Naive thymus-derived CD8-positive, alpha-beta T cell (primary cell): ENCODE results near the gene NPTXR. TPM values are rescaled to one million over a fixed set of nuclear protein-coding genes. Genes with fewer than 3 reads are reported as not detected.

ENCODE experiments used
- ATAC-seq, 2 donors: fragments of 150-1000 bp; cut with Tn5 transposase in 1 of 2; sonication (Bioruptor Pico), chemical (Tn5 transposase) in 1 of 2; 1 replicate in 1 of 2; 2 replicates in 1 of 2; pipeline ENCODE4 v1.10.0; 2021; ENCODE audit warnings: mild to moderate bottlenecking in 2 of 2, moderate library complexity in 2 of 2
- POLR2A ChIA-PET: fragments of 350-600 bp; sonication (Branson Sonifier 250); formaldehyde crosslinking; loops from one replicate; lab custom pipeline; 2021; ENCODE audit warnings: antibody characterized with exemption; lab: Charles Lee
- DNase-seq, 10 donors: peaks; one replicate each; pipeline versions ENCODE4 v3.0.0 to v3.0.0-alpha.2; 2020 to 2022
- H3K27ac Mint-ChIP-seq, 10 donors: one replicate each; pipeline ENCODE4 v1.8.0; 2020 to 2022; ENCODE audit warnings: mild to moderate bottlenecking in 10 of 10, mixed read lengths in 10 of 10, moderate library complexity in 4 of 10, inconsistent platforms in 1 of 10
- H3K27me3 Mint-ChIP-seq, 5 donors: one replicate each; pipeline ENCODE4 v1.8.0; 2021 to 2022; ENCODE audit warnings: mixed read lengths in 5 of 5
- H3K36me3 Mint-ChIP-seq, 3 donors: one replicate each; pipeline ENCODE4 v1.8.0; 2020 to 2022; ENCODE audit warnings: mixed read lengths in 3 of 3, mild to moderate bottlenecking in 2 of 3, inconsistent platforms in 1 of 3
- H3K4me1 Mint-ChIP-seq, 4 donors: one replicate each; pipeline ENCODE4 v1.8.0; 2021 to 2022; ENCODE audit warnings: mixed read lengths in 4 of 4
- H3K4me3 Mint-ChIP-seq, 10 donors: one replicate each; pipeline ENCODE4 v1.8.0; 2020 to 2022; ENCODE audit warnings: mild to moderate bottlenecking in 10 of 10, mixed read lengths in 10 of 10, moderate library complexity in 6 of 10, inconsistent platforms in 1 of 10
- H3K9me3 Mint-ChIP-seq, 9 donors: one replicate each; pipeline ENCODE4 v1.8.0; 2020 to 2022; ENCODE audit warnings: mixed read lengths in 9 of 9, mild to moderate bottlenecking in 3 of 9, inconsistent platforms in 1 of 9, moderate library complexity in 1 of 9
- polyA plus RNA-seq, 3 donors: library from polyadenylated mRNA; unstranded; fragments of 300-500 nt; fragmentation: Illumina TruSeq; gene quantifications; one replicate each; pipeline ENCODE4 v1.2.3, GENCODE V29; 2021
- total RNA-seq, 8 experiments: library from RNA in 2 of 8; stranded (reverse) in 2 of 8; gene quantifications; one replicate each; pipeline ENCODE4 v1.2.3 and lab custom pipeline; 2021 to 2026

The NPTXR gene
- total and polyA plus RNA-seq, 5 experiments from 2014 or later: 0.73 to 12.6 (median 1.1) TPM

DNA sequence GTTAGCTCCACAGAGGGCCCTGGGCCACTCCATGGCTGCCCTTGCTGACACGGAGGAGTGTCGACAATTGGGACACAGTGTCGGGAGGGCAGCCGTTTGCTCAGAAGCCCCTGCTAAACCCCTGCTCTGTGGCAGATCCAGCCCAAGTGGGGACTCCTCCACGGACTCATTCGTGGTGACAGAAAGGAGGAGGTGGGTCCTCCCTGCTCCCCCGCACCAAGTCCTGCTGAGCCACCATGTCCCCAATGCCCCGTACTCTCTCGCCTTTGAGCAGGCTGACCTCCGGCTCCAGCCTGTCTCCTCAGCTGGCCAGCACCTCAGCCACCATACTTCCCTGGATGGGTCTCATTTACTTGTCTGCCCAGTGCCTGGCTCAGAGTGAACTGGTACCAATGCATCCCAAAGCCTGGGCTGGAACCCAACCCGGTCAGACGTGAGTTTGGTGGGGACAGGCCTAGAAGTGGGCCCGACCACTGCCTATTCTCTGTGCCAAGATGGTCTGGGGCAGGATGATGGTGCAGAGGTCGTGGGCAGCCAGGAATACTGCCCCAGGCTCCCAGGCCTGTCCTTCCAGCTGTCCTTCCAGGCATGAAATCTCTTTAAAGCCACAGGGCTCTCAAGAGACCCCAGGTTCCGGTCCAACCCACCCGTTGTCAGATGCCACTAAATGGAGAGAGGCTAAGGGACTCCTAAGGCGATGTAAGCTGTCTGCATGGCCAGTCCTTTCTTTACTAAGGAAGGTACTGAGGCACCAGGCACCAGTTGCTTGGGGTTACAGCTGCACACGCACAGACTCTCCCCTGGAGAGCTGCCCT is 23.9 kb upstream of the NPTXR start:
- H3K27me3 Mint-ChIP-seq: no peaks in the 10 kb centered on the region
- H3K4me3 Mint-ChIP-seq: no peak overlapping the region
- peaks cover 20 to 42% (median 40%) of the 10 kb centered on the region in 4 donors for H3K4me1 Mint-ChIP-seq
- no peak for ATAC-seq
- POLR2A ChIA-PET: no interaction called here
- H3K27ac Mint-ChIP-seq: peak overlapping the region in 3 of 10 donors; percentile 37 to 91 (median 55)
- DNase-seq: peak in 1 of 10 donors; percentile 50
- no peaks in the 10 kb centered on the region for H3K9me3 Mint-ChIP-seq
- H3K36me3 Mint-ChIP-seq: peaks cover 0 to 24% (median 0%) of the 10 kb centered on the region in 3 donors

DNA sequence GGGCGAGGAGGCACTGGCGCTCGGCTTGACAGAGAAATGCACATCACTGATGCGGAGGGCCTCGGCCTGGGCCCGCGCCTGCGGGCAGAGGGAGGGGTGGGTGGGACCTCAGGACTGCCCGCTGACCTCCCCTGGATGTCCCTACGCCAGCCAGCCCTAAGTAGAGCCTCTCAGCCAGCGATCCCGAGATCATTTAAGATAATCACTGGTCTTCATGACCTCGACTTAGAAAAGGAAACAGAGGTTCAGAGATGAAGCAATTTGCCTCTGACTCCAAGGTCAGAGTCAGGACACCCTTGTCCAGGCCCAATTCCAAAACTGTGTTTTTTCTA is 23.3 kb upstream of the NPTXR start:
- POLR2A ChIA-PET: no interaction called here

DNA sequence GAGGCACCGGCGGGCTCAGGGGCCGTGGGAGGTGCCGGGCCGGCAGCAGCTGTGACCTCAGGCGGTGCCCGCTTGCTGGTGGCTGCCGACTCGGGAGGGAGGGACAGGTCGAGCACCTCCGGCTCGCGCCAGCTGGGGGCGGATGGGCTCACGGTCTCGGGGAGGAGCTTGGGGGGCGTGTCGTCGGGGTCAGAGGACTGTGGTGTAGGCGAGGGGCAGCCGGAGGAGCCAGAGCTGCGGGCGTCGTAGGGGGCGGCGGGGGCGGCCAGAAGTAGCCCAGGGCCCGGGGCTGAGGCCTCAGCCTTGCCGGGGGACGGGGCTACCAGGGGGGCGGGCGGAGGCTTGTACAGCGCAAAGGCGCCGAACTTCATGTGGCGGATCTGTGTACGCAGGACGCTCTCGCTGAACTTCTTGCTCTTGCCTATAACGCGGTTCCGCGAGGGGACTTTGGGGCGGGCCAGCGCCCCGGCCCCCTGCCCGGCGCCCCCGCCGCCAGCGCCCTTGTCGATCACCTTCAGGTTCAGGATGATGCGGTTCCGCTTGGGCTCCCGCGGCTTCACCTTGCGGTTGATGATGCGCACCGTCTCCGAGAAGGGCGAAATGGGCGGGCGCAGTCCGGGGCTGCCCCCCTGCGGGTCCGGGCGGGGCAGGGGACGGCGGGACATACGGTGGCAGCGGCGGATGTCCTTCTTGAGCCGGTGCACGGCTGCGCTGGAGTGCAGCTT is 22.7 kb upstream of the NPTXR start:
- DNase-seq (peak in 1 of 10 donors; percentile 55), ATAC-seq (no peak)
- no peak overlapping the region for H3K27ac Mint-ChIP-seq
- no peaks in the 10 kb centered on the region for H3K9me3 Mint-ChIP-seq
- POLR2A ChIA-PET: no interaction called here
- H3K27me3 Mint-ChIP-seq: no peaks in the 10 kb centered on the region
- peaks cover 20 to 42% (median 38%) of the 10 kb centered on the region in 4 donors for H3K4me1 Mint-ChIP-seq
- no peak overlapping the region for H3K4me3 Mint-ChIP-seq
- peaks cover 0 to 24% (median 0%) of the 10 kb centered on the region in 3 donors for H3K36me3 Mint-ChIP-seq

More for the DNA sequence above, 23.3 kb upstream of the NPTXR start:
- peaks cover 0 to 24% (median 0%) of the 10 kb centered on the region in 3 donors for H3K36me3 Mint-ChIP-seq
- ATAC-seq (no peak), DNase-seq (no peak)
- H3K4me1 Mint-ChIP-seq: peaks cover 20 to 42% (median 38%) of the 10 kb centered on the region in 4 donors
- no peaks in the 10 kb centered on the region for H3K9me3 Mint-ChIP-seq
- peak overlapping the region in 1 of 10 donors; percentile 37 for H3K27ac Mint-ChIP-seq
- H3K4me3 Mint-ChIP-seq: no peak overlapping the region
- no peaks in the 10 kb centered on the region for H3K27me3 Mint-ChIP-seq

DNA sequence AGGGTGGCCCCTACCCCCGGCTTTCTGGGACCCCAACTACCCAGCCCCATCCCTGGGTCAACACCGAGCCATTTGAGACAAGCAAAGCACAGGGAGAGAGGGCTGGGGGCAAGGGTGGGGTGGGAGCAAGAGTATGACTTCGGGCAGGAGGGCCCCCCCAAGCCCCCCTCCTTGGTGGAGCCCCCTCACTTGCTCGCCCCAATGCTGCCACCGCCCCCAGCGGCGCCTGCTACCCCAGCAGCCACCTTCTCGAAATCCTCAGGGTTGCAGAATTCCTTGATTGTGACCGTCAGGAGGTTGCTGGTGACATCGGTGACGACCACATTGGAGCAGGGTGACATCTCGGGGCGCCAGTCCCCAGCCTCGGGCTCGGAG is 22.2 kb upstream of the NPTXR start:
- peak in 1 of 10 donors; percentile 32 for DNase-seq
- Mint-ChIP-seq H3K27ac (no peak overlapping the region), H3K27me3 (no peaks in the 10 kb centered on the region), H3K4me1 (peaks cover 18 to 39% (median 35%) of the 10 kb centered on the region in 4 donors), H3K9me3 (no peaks in the 10 kb centered on the region), H3K36me3 (peaks cover 0 to 24% (median 0%) of the 10 kb centered on the region in 3 donors), H3K4me3 (no peak overlapping the region)
- POLR2A ChIA-PET: no interaction called here
- no peak for ATAC-seq

DNA sequence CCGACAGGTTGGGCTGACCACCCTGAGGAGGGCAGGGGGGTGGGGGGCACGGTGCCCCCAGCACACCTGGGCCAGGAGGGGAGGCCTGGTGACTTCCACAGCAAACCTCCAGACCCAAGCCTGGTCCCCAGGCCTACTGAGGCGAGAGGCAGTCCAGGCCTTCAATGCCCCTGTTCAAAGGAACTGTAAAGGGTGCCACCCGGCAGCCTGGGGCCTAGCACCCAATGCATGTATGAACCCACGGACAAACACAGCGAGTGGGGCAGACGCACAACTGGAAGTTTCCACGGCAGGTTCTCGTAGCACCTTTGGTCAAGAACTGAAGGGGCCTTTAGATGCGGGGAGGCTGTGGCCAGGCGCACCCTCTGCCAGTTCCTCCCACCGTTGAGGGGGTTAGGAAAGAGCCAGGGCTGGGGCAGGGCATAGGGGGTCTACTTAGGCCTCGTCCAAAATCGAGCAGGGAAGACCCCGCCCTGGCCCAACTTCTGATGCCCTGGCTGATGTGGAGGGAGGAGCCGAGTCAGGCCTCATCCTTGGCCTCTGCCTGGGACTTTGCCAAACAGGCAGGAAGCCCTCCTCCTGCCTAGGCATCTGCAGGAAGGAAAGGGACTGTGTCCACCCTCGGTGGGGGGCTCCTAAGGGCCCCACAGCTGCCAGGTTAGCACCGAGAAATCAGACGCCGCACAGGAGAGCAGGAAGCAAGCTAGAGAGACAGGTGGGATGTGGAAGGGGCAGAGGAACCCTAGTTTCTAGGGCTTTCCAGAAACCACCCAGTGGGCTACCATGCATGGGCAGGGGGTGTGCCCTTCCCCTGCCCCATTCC is 21.6 kb upstream of the NPTXR start:
- Mint-ChIP-seq H3K27ac (no peak overlapping the region), H3K27me3 (no peaks in the 10 kb centered on the region), H3K9me3 (no peaks in the 10 kb centered on the region), H3K4me1 (peaks cover 16 to 33% (median 29%) of the 10 kb centered on the region in 4 donors), H3K36me3 (peaks cover 0 to 24% (median 0%) of the 10 kb centered on the region in 3 donors), H3K4me3 (no peak overlapping the region)
- POLR2A ChIA-PET: no interaction called here
- ATAC-seq (no peak), DNase-seq (peak in 1 of 10 donors; percentile 37)

DNA sequence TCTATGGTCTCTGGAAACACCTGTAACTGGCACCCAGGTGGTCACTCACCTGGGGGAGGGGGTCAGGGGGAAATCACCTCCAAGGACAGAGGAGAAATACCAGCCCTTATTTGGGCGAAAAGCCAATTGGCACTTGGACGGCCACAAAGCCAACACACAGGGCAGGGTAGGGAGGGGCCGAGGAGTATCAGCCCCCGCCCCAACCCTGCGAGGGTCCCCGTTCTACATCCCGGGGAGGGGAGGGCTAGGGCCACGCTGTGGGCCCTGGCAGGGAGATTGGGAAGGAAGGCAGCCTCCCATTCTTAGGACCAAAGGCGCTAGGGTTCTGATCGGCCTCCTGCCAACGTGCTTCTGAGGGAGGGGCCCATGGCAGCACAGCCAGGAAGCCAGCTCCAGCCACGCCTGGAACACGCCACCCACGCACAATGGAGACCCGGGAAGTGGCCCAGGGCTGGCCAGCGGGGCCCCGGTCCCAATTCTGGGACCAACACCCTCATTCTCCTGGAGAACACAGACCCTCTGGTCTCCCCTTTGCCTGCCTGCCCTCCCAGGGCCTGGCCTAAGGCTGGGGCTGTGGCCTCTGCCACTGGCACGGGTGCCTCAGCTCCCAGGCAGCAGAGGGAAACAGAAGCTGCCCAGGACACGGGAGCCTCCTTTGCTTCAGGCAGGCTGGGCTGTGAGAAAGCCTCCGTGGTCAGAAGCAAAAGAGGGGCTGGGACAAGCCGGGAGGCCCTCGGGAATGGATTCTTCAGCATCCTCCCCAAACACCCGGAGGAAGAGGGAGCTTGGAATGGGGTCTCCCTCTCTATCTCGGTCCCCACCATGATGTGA is 20.7 kb upstream of the NPTXR start:
- peak in 1 of 10 donors; percentile 57 for DNase-seq
- H3K27me3 Mint-ChIP-seq: no peaks in the 10 kb centered on the region
- H3K4me1 Mint-ChIP-seq: peaks cover 11 to 24% (median 21%) of the 10 kb centered on the region in 4 donors
- peaks cover 0 to 22% (median 0%) of the 10 kb centered on the region in 3 donors for H3K36me3 Mint-ChIP-seq
- H3K27ac Mint-ChIP-seq: peak overlapping the region in 4 of 10 donors; percentile 4 to 86 (median 54)
- no peak for ATAC-seq
- no peak overlapping the region for H3K4me3 Mint-ChIP-seq
- POLR2A ChIA-PET: no interaction called here
- H3K9me3 Mint-ChIP-seq: no peaks in the 10 kb centered on the region

DNA sequence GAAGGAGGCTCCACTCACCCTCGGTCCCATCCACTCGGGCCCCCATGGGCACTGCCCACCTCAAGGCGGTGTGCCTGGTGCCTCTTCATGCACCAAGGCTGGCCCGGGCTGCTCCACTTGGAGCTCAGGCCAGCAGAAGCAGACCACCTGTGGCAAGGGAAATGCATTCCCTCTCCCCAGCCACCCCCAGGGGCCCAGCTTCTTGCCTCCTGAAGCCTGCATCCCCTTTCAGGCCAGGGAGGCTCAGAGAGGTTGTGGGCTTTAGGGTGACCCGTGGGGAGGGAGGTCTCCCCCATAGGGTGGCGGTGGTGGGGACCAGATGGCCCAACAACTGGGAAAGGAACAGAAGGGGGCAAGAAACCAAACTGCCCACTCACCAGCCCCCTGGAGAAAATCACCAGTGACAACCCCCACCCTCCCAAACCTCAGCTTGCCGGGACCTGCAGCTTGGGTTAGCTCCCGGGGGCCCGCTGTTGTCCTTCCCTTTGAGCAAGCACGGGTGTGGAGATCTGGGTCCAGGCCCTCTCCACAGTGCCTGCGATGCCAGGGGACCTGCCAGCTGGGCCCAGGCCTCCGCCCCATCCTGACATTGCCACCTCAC is 19.8 kb upstream of the NPTXR start:
- peak overlapping the region in 2 of 10 donors; percentile 59 to 86 for H3K27ac Mint-ChIP-seq
- peaks cover 0 to 14% (median 0%) of the 10 kb centered on the region in 3 donors for H3K36me3 Mint-ChIP-seq
- POLR2A ChIA-PET: no interaction called here
- H3K9me3 Mint-ChIP-seq: no peaks in the 10 kb centered on the region
- ATAC-seq (no peak), DNase-seq (peak in 1 of 10 donors; percentile 37)
- no peak overlapping the region for H3K4me3 Mint-ChIP-seq
- H3K4me1 Mint-ChIP-seq: peaks cover 9 to 17% (median 15%) of the 10 kb centered on the region in 4 donors
- no peaks in the 10 kb centered on the region for H3K27me3 Mint-ChIP-seq

DNA sequence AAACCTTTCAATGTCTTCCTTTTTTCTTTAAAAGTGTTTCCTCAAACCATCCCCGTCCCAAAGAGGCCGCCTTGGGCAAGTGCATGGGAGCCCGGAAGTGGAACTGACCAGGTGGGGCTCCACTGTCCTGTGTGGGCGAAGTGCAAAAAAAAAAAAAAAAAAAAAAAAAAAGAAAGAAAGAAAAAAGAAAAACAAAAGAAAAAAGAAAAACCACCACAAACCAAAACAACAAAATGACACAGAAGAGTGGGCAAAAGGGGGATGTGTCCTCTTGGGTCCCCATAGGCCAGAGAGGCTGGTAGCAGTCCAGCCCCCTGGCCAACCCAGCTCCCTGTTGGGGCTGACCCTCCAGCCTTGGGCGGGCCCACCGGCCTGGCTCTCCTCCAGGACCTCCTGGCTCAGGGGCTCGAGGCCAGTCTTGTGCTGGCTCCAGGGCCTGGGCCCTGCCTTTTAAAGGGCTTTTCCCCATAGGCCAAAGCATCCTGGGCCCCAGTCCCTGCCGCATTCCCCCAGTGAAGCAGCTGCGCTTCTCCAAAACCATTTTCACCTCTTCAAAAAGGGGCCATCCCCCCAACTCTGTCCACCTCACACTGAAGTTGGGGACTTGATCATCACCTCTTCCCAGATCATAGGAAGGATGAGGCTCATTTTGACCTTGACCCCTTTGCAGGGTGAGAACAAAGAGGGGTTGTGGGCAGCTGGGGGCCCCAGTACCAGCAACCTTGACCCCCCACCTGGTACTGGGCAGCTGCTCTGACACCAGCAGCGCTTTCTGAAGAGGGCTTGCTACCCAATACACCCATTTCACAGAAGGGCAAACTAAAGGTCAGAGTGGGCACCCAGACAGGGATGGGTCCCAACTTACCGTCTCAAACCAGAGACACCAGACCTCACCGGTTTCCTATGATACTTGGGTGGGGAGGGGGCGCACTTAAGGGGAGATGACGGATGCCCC is 18.8 kb upstream of the NPTXR start:
- no peak for ATAC-seq

DNA sequence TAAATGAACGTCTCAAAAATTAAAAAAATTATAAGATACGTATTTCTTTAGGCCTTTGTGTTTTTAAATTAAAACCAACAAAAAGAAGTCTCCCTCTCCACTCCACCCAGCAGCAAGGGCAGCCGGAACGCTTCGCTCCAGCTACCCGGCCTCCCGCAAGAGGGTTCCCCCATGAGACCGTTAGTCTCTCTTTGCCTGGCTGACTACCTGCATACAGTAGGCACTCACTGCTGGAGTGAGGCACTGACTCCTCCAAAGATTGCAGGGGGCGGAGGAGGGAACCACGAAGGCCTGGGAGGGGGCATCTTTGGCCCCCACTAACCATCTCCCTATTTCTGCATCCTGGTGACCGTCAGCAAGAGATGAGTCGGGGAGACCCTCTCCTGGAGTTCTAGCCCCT is 18.1 kb upstream of the NPTXR start:
- Mint-ChIP-seq H3K36me3 (peaks cover 0 to 8% (median 0%) of the 10 kb centered on the region in 3 donors), H3K27ac (peak overlapping the region in 3 of 10 donors; percentile 44 to 76 (median 57)), H3K4me1 (peaks cover 5 to 10% (median 7%) of the 10 kb centered on the region in 4 donors), H3K27me3 (no peaks in the 10 kb centered on the region), H3K9me3 (no peaks in the 10 kb centered on the region), H3K4me3 (no peak overlapping the region)
- DNase-seq: peak in 1 of 10 donors; percentile 40
- ATAC-seq: no peak
- POLR2A ChIA-PET: interaction anchor here (0.6 kb wide), 1 partner anchor 1100 kb away, joined by 6 read pairs; no protein-coding TSS in a partner anchor

More for the DNA sequence above, 18.8 kb upstream of the NPTXR start:
- DNase-seq: peak in 1 of 10 donors; percentile 43
- Mint-ChIP-seq H3K9me3 (no peaks in the 10 kb centered on the region), H3K4me1 (peaks cover 6 to 10% (median 7%) of the 10 kb centered on the region in 4 donors), H3K4me3 (no peak overlapping the region), H3K36me3 (peaks cover 0 to 14% (median 0%) of the 10 kb centered on the region in 3 donors), H3K27ac (peak overlapping the region in 5 of 10 donors; percentile 44 to 73 (median 64)), H3K27me3 (no peaks in the 10 kb centered on the region)
- POLR2A ChIA-PET: interaction anchor here (0.6 kb wide), 1 partner anchor 1100 kb away, joined by 6 read pairs; no protein-coding TSS in a partner anchor

DNA sequence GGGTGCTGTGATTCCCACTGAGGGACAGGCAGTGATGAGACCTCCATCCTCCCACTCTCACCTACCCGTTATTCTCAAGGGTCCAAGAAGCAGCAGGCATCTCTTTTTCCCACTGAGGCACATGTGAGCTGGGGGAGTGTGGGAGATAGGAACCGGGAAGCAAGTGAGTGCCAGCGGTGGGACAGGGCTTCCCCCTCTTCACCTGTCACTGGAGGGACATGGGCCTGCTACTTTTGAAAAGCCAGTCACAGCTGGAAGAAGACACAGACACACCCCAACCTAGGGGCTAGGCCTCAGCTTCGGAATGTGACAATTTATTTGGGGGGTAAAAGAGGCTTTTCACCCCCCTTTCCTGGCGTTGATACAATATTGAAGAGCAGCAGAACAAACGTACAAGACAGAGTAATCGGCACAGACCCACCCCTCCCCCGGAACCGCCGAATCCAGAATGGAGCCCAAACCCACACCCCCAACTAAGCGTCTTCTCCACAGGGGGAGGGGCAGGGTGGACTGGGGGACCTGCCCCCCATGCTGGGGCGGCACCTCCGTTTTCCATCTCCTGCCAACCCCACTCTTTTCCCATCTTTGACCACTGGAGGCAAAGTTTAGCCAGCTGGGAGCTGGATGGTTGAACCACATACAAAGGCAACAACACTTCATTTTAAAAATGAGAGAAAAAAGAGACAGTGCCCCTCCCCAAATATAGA is 17.5 kb upstream of the NPTXR start:
- Mint-ChIP-seq H3K36me3 (peaks cover 0 to 8% (median 0%) of the 10 kb centered on the region in 3 donors), H3K27ac (peak overlapping the region in 1 of 10 donors; percentile 86), H3K27me3 (no peaks in the 10 kb centered on the region), H3K4me1 (peaks cover 5 to 10% (median 7%) of the 10 kb centered on the region in 4 donors), H3K4me3 (no peak overlapping the region), H3K9me3 (no peaks in the 10 kb centered on the region)
- ATAC-seq (no peak), DNase-seq (peak in 1 of 10 donors; percentile 46)
- POLR2A ChIA-PET: no interaction called here
